HepG2 (cell line): ENCODE measurements around the gene TBC1D5. TPM values are rescaled to one million over a fixed set of nuclear protein-coding genes. Genes with fewer than 3 reads are reported as not detected.

Source experiments
- ATAC-seq: fragments of 200-7000 bp; cut with Tn5 transposase; 3 replicates; pipeline ENCODE4 v1.9.1; 2020; ENCODE audit warnings: mild to moderate bottlenecking, moderate library complexity
- BruUV-seq: library from RNA; stranded (reverse); fragments of 400-500 nt; replicated peaks from 2 replicates; lab custom pipeline; 2021; lab: Mats Ljungman, UMichigan
- CTCF ChIA-PET: fragments of 300-600 bp; formaldehyde crosslinking; extraction: SDS; loops from one replicate; lab custom pipeline; 2021; ENCODE audit warnings: low total read pairs, inconsistent platforms, low intra/inter-chr PET ratio; lab: Yijun Ruan, JAX
- POLR2A ChIA-PET: fragments of 350-600 bp; sonication (Branson Sonifier 250); formaldehyde crosslinking; loops from one replicate; lab custom pipeline; 2020; ENCODE audit warnings: antibody characterized with exemption, inconsistent platforms; lab: Yijun Ruan, JAX
- DNase-seq: peaks from one replicate; pipeline ENCODE4 v3.0.0-alpha.2; 2015; ENCODE audit warnings: low spot score
- FAIRE-seq: peaks from 3 replicates; lab custom pipeline; 2011; peaks lifted over from hg19 to GRCh38; lab: Jason Lieb, UNC
- H2AFZ ChIP-seq: one replicate; pipeline ENCODE4 v1.6.1; 2011; ENCODE audit warnings: low read length, inconsistent platforms
- H3K27ac ChIP-seq: fragments of 300-600 bp; 3 replicates; pipeline ENCODE4 v1.8.0; 2011; ENCODE audit warnings: mixed run types, mild to moderate bottlenecking, mixed read lengths, low read length, inconsistent platforms; ENCODE audit not compliant: insufficient read depth; ENCODE audit errors: extremely low read length
- H3K27me3 ChIP-seq, 2 experiments: fragments of 200-600 bp in 1 of 2; 2 replicates in 1 of 2; 3 replicates in 1 of 2; pipeline versions ENCODE4 v1.6.0 to v1.8.0; 2011; ENCODE audit warnings: low read length in 2 of 2, mild to moderate bottlenecking in 2 of 2, moderate library complexity in 2 of 2, inconsistent platforms in 1 of 2; ENCODE audit not compliant: insufficient read depth in 2 of 2, control insufficient read depth in 1 of 2
- H3K36me3 ChIP-seq, 2 experiments: fragments of 200-600 bp in 1 of 2; replicated peaks in 1 of 2; 2 replicates in 1 of 2; 3 replicates in 1 of 2; pipeline versions ENCODE4 v1.5.1 to v1.8.0; 2011; ENCODE audit warnings: low read length in 2 of 2, inconsistent platforms in 1 of 2; ENCODE audit not compliant: insufficient read depth in 2 of 2, control insufficient read depth in 1 of 2
- H3K4me1 ChIP-seq: 2 replicates; pipeline ENCODE4 v1.5.1; 2012; ENCODE audit warnings: low read length, inconsistent platforms; ENCODE audit not compliant: insufficient read depth
- H3K4me2 ChIP-seq: 2 replicates; pipeline ENCODE4 v1.6.0; 2011; ENCODE audit warnings: low read depth, low read length, inconsistent platforms
- H3K4me3 ChIP-seq, 3 experiments: fragments of 200-600 bp in 1 of 3; sonication (generic), shearing (Covaris generic) in 1 of 3; replicated peaks in 1 of 3; 2 replicates each; pipeline ENCODE4 v1.5.1; 2011 to 2016; ENCODE audit warnings: low read length in 3 of 3, inconsistent platforms in 2 of 3, low read depth in 2 of 3, mild to moderate bottlenecking in 2 of 3, control low read depth in 1 of 3, mixed read lengths in 1 of 3; ENCODE audit not compliant: insufficient read depth in 1 of 3
- H3K79me2 ChIP-seq: one replicate; pipeline ENCODE4 v1.6.1; 2011; ENCODE audit warnings: low read length, inconsistent platforms; ENCODE audit not compliant: insufficient read depth
- H3K9ac ChIP-seq: 2 replicates; pipeline ENCODE4 v1.6.0; 2011; ENCODE audit warnings: mild to moderate bottlenecking, low read depth, low read length, inconsistent platforms; ENCODE audit not compliant: insufficient read depth
- H3K9me3 ChIP-seq: 2 replicates; pipeline ENCODE4 v1.5.1; 2012; ENCODE audit warnings: mild to moderate bottlenecking, low read length
- H4K20me1 ChIP-seq: 2 replicates; pipeline ENCODE4 v1.6.0; 2011; ENCODE audit warnings: inconsistent platforms, mild to moderate bottlenecking, low read length, moderate library complexity; ENCODE audit not compliant: insufficient read depth
- ARID4A ChIP-seq: sonication (generic); formaldehyde crosslinking; IDR thresholded peaks from 2 replicates; pipeline ENCODE4 v1.5.0; 2020; ENCODE audit warnings: mild to moderate bottlenecking, missing genetic modification reagents, borderline replicate concordance
- GATAD1 ChIP-seq: IDR thresholded peaks from 2 replicates; pipeline ENCODE4 v1.6.1; 2016; ENCODE audit warnings: missing genetic modification reagents, missing compliant biosample characterization
- RAD51 ChIP-seq: fragments of 450-650 bp; IDR thresholded peaks from 2 replicates; pipeline ENCODE4 v1.6.1; 2016; ENCODE audit warnings: borderline replicate concordance
- RBAK ChIP-seq: sonication (generic); formaldehyde crosslinking; IDR thresholded peaks from 2 replicates; pipeline ENCODE4 v1.5.1; 2020; ENCODE audit warnings: mild to moderate bottlenecking, missing genetic modification reagents
- ZBTB21 ChIP-seq: sonication (generic); formaldehyde crosslinking; IDR thresholded peaks from 2 replicates; pipeline ENCODE4 v1.4.0; 2020; ENCODE audit warnings: missing genetic modification reagents
- ZMAT3 ChIP-seq: sonication (generic); formaldehyde crosslinking; conservative IDR thresholded peaks from 2 replicates; pipeline ENCODE4 v1.7.0; 2021; ENCODE audit warnings: missing genetic modification reagents
- ZNF512 ChIP-seq: sonication (generic); formaldehyde crosslinking; IDR thresholded peaks from 2 replicates; pipeline ENCODE4 v1.4.0; 2020; ENCODE audit warnings: mild to moderate bottlenecking, missing genetic modification reagents
- ZNF556 ChIP-seq: sonication (generic); formaldehyde crosslinking; IDR thresholded peaks from 2 replicates; pipeline ENCODE4 v1.4.0; 2020; ENCODE audit warnings: mild to moderate bottlenecking, missing genetic modification reagents, borderline replicate concordance
- WGBS: methylation state at CpG from one replicate; pipeline ENCODE4 v1.1.6; 2017; ENCODE audit warnings: low lambda C conversion rate; 5-methylcytosine and 5-hydroxymethylcytosine counted together
- in situ Hi-C: cut with HindIII; loops from 2 replicates; pipeline ENCODE4 v1.10.0; 2017; ENCODE audit warnings: low pct_unique_long_range_greater_than_20kb; ENCODE audit not compliant: extremely low pct_ligation_motif_present
- intact Hi-C: fragments of 100-400 bp; cut with micrococcal nuclease; formaldehyde crosslinking; loops from one replicate; pipeline ENCODE4 v1.10.0; 2022; ENCODE audit not compliant: unreplicated experiment
- polyA plus RNA-seq, 8 experiments: library from polyadenylated mRNA; depleted of rRNA in 3 of 8; stranded (reverse) in 7 of 8; unstranded in 1 of 8; fragments of >200 nt; fragmentation: Illumina TruSeq in 4 of 8; extraction: Trizol in 4 of 8; gene quantifications; 2 replicates each; pipeline versions ENCODE4 v1.2.1 to v1.2.3, GENCODE V29; 2011 to 2016; ENCODE audit warnings: low read depth in 4 of 8, missing spikeins in 1 of 8, mixed read lengths in 1 of 8; ENCODE audit not compliant: insufficient read depth in 1 of 8
- total RNA-seq, 5 experiments: library from RNA; depleted of rRNA; stranded (reverse); fragments of >200 nt; fragmentation: Illumina TruSeq; extraction: Trizol; gene quantifications; 2 replicates each; pipeline ENCODE4 v1.2.3, GENCODE V29; 2016; ENCODE audit warnings: low read depth in 1 of 5

TBC1D5 gene
- total and polyA plus RNA-seq, 2 of the 13 experiments (the other 11 are each of a cell fraction or from before 2014, with no cell fraction given): 19.2 to 33.3 TPM

- ATAC-seq (no peak), FAIRE-seq (no peak), DNase-seq (no peak)
- Histone ChIP-seq H3K4me3 (no peak overlapping the region), H3K9me3 (no peaks in the 10 kb centered on the region), H3K79me2 (no peaks in the 10 kb centered on the region), H3K4me1 (peaks cover 11% of the 10 kb centered on the region), H3K27me3 (no peaks in the 10 kb centered on the region), H3K36me3 (no peaks in the 10 kb centered on the region), H2AFZ (no peak overlapping the region), H3K27ac (no peak overlapping the region), H4K20me1 (no peaks in the 10 kb centered on the region), H3K4me2 (no peak overlapping the region), H3K9ac (no peak overlapping the region)
- intact Hi-C loops (no loop called here), in situ Hi-C loops (no loop called here)
- CTCF ChIA-PET: no interaction called here
- no TSS peak for BruUV-seq
- WGBS: 87% methylated on average over 2 of the region's 2 CpGs
- POLR2A ChIA-PET: no interaction called here
- TF ChIP-seq GATAD1: no peak
- TF ChIP-seq RBAK (CRISPR knock-in tag): no peak
- no peak for TF ChIP-seq RAD51
- TF ChIP-seq ZNF556 (CRISPR knock-in tag): no peak
- TF ChIP-seq ZBTB21: no peak
- TF ChIP-seq ZNF512: no peak
- no peak for TF ChIP-seq ZMAT3 (CRISPR knock-in tag)
- no peak for TF ChIP-seq ARID4A
Measured at GRCh38 chr3:17227472-17227871, 515.0 kb downstream of the TBC1D5 start.
